Inflammatory macrophage (primary cell): ENCODE measurements around the gene COPS7A.
"Not testable (repeated sequence)": the region's sequence is repeated elsewhere in the genome, so short reads cannot be mapped to it uniquely, and the experiment has no call there.

ENCODE experiments used
- DNase-seq, 2 donors: peaks; one replicate each; pipeline ENCODE4 v3.0.0-alpha.2; 2020 to 2022

Gene COPS7A

DNA sequence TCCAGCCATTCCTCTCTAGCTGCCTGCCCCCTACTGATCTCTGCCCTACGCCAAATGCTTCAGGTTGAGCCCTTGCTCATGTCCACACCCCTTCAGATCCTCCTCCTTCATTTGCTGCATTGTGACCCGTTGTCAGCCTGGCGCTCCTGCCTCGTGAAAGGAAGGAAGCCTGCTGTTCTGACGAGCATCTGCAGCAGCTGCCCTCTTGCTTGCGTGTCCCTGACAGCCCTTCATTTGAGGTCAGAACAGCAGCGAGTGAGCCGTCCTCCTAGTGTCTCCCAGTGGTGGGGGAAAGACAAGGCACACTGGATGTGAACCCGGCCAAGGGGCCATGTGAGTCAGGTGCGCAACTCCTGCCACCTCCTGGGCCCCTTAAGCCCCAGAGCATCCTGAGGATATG lies 20.2 kb upstream of the COPS7A start:
- DNase-seq, result peak in 1 of 2 donors; percentile 30

DNA sequence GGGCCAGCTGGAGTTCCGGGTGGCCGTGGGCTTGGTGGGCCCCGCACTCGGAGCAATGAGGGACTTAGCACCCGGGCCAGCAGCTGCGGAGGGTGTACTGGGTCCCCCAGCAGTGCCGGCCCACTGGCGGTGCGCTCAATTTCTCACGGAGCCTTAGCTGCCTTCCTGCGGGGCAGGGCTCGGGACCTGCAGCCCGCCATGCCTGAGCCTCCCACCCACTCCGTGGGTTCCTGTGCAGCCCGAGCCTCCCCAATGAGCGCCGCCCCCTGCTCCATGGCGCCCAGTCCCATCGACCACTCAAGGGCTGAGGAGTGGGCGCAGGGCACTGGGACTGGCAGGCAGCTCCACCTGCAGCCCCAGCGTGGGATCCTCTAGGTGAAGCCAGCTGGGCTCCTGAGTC lies 15.5 kb upstream of the COPS7A start:
- DNase-seq, result not testable (repeated sequence)

DNA sequence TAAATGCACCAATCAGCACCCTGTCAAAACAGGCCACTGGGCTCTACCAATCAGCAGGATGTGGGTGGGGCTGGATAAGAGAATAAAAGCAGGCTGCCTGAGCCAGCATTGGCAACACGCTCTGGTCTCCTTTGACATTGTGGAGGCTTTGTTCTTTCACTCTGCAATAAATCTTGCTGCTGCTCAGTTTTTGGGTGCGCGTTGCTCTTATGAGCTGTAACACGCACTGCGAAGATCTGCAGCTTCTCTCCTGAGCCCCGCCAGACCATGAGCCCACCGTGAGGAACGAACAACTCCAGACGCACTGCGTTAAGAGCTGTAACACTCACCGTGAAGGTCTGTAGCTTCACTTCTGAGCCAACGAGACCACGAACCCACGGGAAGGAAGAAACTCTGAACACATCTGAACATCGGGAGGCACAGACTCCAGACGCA lies 14.9 kb upstream of the COPS7A start:
- no peak for DNase-seq

GRCh38 chr12:6716031-6716873 lies 7.6 kb upstream of the COPS7A start:
- DNase-seq, result not testable (repeated sequence)

GRCh38 chr12:6716874-6717437 lies 6.9 kb upstream of the COPS7A start:
- DNase-seq, result no peak

DNA sequence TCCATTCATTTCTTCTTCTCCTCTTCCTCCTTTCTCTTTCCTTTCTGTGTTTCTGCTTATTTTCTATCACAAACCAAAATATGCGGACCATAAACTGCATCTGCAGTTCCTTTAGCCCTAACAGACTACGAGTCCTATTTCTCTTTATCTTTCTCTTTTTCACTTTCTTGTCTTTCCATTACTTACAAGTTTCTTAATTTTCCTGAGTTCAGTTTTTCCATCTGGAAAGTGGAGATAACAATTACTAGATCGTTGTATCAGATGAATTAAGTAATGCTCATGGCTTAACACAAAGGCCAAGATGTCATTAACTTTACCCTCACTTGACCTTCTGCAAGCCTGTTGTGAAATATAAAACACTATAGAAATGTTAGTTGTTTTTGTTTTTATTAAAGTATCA lies 983 bp upstream of the COPS7A start:
- DNase-seq, result peak in 1 of 2 donors; percentile 16

DNA sequence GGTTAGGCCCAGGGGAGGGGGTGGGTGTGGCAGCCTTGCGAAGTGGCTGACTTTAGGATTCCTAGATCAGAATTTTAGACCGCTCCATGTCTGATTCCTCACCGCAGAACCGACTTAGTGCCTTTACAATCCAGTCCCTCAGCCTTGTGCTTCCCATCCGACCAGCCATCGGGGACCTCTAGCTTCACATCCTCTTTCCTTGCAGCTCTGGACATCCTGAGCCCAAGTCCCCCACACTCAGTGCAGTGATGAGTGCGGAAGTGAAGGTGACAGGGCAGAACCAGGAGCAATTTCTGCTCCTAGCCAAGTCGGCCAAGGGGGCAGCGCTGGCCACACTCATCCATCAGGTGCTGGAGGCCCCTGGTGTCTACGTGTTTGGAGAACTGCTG lies 557 bp downstream of the COPS7A start:
- peak; percentile 60 to 66 for DNase-seq

- DNase-seq, result no peak
Measured at GRCh38 chr12:6725350-6725749, 1.5 kb downstream of the COPS7A start.

DNA sequence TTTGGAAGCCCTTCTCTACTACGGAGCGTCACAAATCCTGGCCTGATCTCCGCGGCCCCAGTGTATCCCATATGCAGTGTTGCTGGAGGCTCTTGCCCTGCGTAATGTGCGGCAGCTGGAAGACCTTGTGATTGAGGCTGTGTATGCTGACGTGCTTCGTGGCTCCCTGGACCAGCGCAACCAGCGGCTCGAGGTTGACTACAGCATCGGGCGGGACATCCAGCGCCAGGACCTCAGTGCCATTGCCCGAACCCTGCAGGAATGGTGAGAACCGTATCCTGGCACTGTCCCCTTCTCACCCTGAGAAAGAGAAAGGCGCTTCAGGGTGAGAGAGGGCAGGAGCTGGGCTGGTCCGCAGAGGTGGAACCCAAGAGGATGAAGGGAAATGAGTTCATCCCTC lies 5.3 kb downstream of the COPS7A start:
- no peak for DNase-seq

DNA sequence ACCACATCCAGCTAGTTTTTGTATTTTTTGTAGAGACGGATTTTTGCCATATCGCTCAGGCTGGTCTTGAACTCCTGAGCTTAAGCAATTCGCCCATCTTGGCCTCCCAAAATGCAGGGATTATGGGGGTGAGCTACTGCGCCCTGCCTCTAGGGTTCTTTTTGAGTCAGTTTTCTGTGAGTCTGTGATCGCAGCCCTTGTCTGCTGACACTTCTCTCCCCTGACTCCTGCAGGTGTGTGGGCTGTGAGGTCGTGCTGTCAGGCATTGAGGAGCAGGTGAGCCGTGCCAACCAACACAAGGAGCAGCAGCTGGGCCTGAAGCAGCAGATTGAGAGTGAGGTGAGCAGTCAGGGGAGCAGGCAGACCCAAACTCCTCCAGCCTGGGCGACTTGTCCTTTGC lies 6.3 kb downstream of the COPS7A start:
- no peak for DNase-seq

DNA sequence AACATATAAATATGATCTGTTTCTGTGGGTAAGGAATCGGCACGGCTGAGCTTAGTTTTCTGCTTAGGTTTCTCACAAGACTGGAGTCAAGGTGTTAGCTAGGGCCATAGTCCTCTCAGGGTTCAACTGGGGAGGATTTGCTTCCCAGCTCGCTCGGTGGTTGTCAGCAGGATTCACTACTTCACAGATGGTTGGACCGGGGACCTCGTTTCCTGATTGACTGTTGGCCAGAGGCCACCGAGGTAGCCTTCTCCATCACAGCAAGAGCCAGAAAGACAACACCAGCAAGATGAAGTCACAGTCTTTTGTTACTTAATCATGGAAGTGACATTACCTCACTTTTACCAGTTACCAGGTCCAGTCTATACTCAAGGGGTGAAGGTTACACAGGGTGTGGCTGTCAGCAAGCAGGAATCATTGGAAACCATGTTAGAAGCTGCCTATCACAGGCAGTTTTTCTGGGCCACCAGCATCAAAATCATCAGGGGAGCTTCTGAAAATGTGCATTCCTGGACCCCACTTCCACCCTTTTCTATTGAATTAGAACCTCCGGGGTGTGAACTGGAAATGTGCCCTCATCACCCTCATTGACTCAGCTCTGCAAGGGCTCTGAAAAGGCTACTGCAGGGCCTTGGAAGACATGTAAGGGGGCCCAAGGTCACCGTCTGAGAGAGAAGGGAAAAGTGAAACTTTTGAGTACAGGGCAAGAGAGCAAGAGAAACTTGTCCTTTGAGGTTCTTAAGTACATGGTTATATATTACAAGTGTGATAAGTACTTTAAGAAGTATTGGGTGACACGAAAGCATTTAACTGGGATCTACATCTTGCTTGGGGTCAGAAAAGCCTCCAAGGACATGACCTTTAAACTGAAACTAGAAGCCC lies 10.9 kb downstream of the COPS7A start:
- DNase-seq, result no peak

GRCh38 chr12:6735448-6736191 lies 11.8 kb downstream of the COPS7A start:
- DNase-seq, result peak; percentile 35 to 70

GRCh38 chr12:6736754-6737153 lies 12.9 kb downstream of the COPS7A start:
- DNase-seq, result no peak

DNA sequence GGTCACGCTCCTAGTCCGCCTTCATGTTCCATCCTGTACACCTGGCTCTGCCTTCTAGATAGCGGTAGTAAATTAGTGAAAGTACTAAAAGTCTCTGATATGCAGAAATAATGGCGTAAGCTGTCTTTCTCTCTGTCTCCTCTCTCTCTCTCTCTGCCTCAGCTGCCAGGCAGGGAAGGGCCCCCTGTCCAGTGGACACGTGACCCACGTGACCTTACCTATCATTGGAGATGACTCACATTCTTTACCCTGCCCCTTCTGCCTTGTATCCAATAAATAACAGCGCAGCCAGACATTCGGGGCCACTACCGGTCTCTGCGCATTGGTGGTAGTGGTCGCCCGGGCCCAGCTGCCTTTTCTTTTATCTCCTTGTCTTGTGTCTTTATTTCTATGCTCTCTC lies 18.2 kb downstream of the COPS7A start:
- not testable (repeated sequence) for DNase-seq

DNA sequence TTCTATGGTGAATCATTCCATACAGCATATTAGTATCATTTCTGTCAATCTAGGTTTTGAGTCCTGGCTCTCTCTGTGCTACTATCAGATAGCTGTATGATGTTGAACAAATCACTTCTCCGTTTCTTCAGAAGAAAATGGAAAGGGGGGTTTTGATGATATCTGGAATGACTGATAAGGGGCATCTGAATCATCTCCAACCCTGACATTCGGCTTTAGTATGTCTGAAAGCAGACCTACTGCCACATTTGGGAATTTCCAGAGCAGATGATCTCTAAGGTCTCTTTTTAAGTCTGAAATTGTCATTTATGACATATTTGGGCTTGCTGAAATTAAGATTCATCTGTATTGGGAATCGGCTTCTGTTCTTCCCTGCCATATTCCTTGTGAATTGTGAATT lies 19.0 kb downstream of the COPS7A start:
- no peak for DNase-seq

- DNase-seq, result peak in 1 of 2 donors; percentile 28
Measured at GRCh38 chr12:6743300-6743699, 19.5 kb downstream of the COPS7A start.

DNA sequence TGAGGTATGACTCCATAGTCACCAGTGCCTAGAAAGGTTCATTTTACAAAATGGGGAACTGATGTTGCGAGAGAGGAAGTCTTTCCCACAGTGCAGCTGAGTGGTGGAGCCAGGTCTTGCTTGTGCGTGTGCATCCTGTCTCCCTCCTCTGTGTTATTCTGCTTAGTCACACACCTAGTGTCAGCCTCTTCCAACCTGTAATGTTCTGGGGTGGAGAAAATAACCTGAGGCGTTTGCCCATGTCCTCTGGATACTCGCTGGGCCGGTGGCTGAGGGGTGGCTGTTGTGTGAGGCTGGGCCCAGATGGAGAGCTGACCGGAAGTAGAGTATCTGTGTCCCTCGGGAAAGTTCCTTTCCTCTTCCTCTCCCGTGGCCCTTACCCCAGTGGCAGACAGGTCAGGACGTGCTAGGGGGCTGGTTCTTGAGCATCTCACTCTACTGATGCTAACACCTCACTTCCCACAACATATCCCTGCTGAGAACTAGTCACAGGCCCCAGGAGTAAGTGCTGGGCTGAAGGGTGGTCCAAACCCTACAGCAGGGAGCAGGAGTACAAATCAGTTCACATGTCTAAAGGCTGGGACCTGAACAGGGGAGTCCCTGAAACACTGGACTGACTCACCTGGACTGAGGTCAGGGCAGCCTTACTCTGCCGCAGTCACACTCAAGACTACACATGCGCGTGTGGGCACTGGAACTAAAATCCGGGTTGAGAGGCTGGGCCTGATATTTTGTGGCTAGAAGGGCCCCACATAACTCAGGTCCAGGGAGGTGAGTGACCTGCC lies 22.1 kb downstream of the COPS7A start:
- DNase-seq, result peak; percentile 89 to 90

- DNase-seq, result peak; percentile 65 to 72
Measured at GRCh38 chr12:6747216-6747615, 23.4 kb downstream of the COPS7A start.

DNA sequence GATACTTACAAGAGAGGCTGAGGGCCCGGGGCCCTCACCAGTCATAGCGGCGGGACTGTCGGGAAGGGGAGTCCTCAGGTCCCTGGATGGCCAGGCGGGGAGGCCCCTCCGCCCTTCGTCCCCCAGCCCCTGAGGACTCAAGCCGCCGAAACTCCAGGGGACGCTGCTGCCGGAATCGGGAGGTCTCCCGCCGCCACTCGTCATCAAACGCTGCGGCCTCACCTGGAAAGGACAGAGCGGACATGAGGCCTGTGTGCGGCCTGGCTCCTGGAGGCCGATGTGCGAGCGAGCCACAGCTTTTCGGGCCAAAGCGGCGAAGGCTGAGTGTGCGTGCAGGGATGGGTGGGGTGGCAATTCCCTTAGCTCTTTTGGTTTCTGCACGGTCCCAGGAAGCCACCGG lies 24.9 kb downstream of the COPS7A start:
- DNase-seq, result no peak

- no peak for DNase-seq
Measured at GRCh38 chr12:6750506-6750905, 26.7 kb downstream of the COPS7A start.

- no peak for DNase-seq
Measured at GRCh38 chr12:6751767-6752166, 27.9 kb downstream of the COPS7A start.
